Retinal pigment epithelial cell (primary cell): ENCODE measurements around the gene SPAAR.
"Not testable (repeated sequence)": the region's sequence is repeated elsewhere in the genome, so short reads cannot be mapped to it uniquely, and the experiment has no call there.

Experiments used
- DNase-seq: peaks from one replicate; pipeline ENCODE4 v3.0.0-alpha.2; 2010; ENCODE audit warnings: low read depth
- H3K4me3 ChIP-seq: 2 replicates; pipeline ENCODE4 v1.5.1; 2011; ENCODE audit warnings: mild to moderate bottlenecking, low read length, control low read depth, moderate library complexity
- TF ChIP-seq, protein P1 (sequence below): conservative IDR thresholded peaks from 2 replicates; pipeline ENCODE4 v1.5.1; 2011; ENCODE audit warnings: low read depth, low read length, control low read depth, inconsistent platforms

Gene SPAAR

DNA sequence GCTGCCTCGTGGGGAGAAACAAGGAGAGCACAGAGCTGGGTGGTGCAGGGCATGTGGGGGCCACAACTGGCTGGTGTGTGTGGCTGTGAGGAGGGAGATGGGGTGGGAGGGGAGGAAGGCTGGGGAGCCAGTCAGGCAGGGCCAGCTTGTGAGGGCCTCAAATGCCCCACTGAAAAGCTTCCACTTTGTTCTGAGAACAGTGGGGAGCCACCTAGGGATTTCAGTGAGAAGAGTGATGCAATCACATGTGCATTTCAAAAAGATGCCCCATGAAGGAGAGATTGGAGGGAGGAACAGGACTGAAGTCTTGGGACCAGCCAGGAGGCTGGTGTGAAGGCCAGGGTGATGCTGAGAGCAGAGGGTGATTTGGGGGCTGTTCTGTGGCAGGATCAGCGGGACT lies 40.4 kb upstream of the SPAAR start:
- no peak overlapping the region for H3K4me3 ChIP-seq
- DNase-seq, result no peak
- TF ChIP-seq, protein P1, sequence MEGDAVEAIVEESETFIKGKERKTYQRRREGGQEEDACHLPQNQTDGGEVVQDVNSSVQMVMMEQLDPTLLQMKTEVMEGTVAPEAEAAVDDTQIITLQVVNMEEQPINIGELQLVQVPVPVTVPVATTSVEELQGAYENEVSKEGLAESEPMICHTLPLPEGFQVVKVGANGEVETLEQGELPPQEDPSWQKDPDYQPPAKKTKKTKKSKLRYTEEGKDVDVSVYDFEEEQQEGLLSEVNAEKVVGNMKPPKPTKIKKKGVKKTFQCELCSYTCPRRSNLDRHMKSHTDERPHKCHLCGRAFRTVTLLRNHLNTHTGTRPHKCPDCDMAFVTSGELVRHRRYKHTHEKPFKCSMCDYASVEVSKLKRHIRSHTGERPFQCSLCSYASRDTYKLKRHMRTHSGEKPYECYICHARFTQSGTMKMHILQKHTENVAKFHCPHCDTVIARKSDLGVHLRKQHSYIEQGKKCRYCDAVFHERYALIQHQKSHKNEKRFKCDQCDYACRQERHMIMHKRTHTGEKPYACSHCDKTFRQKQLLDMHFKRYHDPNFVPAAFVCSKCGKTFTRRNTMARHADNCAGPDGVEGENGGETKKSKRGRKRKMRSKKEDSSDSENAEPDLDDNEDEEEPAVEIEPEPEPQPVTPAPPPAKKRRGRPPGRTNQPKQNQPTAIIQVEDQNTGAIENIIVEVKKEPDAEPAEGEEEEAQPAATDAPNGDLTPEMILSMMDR, result no peak

DNA sequence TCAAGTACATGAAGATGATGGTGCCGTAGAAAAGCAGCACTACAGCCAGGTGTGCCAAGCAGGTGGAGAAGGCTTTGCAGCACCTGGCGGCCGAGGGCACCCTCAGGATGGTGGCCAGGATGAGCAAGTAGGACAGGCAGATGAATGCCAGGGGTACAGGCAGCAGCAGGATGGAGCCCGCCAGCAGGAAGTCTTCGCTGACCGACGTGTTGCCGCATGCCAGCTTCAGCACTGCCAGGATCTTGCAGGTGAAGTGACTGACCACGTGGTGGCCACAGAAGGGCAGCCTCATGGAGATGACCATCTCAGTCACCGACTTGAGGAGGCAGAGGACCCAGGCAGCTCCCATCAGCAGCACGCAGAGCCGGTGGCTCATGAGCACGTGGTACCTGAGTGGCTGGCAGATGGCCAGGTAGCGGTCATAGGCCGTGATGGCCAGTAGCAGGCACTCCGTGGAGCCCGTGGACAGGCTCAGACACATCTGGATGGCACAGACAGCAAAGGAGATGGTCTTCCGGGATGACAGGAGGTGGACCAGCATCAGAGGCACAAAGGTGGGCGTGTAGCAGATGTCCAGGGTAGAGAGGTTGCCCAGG lies 39.6 kb upstream of the SPAAR start:
- DNase-seq, result no peak
- no peak overlapping the region for H3K4me3 ChIP-seq
- TF ChIP-seq, protein P1, result no peak

DNA sequence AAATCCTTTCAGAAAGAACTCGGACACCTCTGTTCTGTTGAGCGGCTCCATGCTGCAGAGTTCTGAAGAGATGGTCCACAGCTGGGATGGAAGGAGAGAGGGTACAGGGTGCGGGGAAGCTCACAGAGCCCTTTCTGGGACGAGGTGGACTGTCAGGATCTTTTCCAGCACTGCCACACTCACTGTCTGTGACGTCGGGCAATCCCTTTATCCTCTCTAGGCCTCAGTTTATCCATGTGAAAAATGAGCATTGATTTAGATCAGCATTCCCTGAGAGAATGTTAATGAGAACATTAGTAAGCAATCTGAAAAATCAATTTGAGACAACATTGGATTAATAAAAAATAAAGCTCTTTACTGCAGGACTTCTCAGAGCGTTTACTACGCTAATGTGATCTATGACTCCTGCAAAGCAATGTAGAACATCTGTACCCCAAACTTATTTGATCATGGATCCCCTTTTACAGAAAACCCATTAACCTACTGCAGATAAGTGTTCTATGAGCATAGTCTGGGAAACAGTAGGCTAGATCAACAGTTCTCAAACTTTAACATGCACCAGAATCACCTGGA lies 38.9 kb upstream of the SPAAR start, which contains the start of gene OR13J1:
Gene OR13J1, minus strand, starts transcription at position 51 of the 573 bp plus-strand sequence. Its CDS starts 0 bp downstream, at position 51.
- DNase-seq, result no peak
- no peak within 1 kb of the TSS for H3K4me3 ChIP-seq
- TF ChIP-seq, protein P1, result no peak

DNA sequence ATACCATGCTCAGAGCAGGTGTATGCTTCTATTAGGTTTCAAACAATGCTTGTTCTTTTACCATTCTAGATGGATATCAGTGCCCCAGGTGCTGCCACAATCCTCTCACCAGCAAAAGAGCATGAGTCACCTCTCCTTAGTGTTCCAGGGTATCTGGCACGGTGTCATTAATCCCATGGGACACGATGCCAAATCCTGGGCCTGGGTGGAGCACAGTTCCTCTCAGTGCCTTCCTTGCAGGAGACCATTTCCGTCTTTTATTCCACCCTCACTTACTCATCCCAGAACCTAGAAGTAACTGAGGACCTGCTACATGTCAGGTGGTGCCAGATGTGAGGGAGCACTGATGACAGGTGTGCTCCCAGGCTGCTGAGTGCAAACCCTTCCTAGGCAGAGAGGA lies 37.7 kb upstream of the SPAAR start:
- TF ChIP-seq, protein P1, result no peak
- DNase-seq, result peak; percentile 31
- no peak overlapping the region for H3K4me3 ChIP-seq

DNA sequence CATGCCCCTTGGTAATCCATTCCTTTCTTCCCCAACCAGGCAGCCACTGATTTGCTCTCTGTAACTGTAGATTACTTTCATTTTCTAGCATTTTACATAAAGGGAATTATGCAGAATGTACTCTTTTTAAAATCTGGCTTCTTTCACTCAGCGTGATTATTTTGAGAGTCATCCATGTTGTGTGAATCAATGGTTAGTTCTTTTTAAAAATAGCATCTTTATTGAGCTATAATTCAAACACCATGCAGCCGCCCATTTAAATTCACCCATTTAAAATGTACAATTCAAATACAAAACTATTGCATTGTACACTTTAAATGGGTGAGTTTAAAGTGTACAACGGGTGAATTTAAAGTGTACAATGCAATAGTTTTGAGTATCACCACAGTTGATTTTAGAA lies 36.8 kb upstream of the SPAAR start:
- DNase-seq, result no peak
- H3K4me3 ChIP-seq, result no peak overlapping the region
- TF ChIP-seq, protein P1, result no peak

DNA sequence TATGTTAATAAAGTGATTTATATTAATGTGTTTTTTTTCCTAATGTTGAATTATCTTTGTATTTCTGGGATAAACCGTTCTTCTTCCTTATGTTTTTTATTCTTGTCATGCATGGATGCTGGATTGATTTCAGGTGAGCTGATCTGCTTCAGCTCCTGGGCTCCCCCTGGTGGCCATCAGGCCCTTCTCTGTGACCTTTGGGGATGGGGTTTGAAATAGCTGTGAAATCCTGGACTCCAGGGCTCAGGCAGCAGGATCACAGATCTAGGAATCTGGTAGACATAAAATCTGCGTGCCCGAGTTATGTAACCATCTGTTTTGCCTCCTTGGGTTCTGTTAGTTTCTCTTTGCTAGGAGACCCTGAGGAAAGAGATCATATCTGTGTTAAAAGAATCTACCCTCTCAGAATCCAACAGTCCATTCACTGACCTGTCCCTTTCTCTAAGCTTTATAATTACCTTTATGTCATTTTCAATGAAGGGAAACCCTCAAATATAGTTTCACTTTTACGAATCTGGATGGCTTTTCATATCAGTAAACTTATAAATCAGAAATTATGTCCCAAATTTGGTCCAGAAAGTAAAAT lies 26.9 kb upstream of the SPAAR start:
- TF ChIP-seq, protein P1, result peak; percentile 100
- no peak for DNase-seq
- H3K4me3 ChIP-seq, result no peak overlapping the region

DNA sequence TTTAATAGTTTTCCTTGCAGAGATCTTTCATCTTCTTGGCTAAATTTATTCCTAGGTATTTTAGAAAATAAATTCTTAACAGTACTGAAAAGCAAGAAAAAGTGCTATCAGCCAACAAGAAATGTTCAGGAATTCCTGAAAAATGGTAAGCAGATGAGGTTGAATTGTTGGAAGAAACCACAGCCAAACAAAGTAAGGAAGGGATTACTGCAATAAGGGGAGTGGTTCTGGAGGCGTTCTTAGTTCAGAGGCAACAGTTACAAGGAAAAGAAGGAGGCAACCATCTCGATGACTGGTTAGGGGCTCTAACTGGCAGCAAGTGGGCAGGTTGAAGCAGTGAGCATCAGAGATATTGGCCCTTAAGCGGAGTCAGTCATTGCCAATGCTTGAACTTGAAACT lies 26.3 kb upstream of the SPAAR start:
- no peak for DNase-seq
- H3K4me3 ChIP-seq, result no peak overlapping the region
- TF ChIP-seq, protein P1, result no peak

DNA sequence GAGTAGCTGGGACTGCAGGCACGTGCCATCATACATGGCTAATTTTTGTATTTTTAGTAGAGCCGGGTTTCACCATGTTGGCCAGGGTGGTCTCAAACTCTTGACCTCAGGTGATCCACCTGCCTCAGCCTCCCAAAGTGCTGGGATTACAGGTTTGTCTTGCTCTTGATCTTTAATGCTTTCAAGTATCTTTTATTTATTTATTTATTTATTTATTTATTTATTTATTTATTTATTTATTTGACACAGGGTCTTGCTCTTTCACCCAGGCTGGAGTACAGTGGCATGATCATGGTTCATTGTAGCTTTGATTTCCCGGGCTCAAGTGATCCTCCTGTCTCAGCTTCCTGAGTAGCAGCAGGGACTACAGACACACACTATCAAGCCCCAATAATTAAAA lies 24.4 kb upstream of the SPAAR start:
- DNase-seq, H3K4me3 ChIP-seq: not testable (repeated sequence)
